GM18511 (cell line): Measurements from ENCODE around the gene TMEM184B.

Source experiments
- ATAC-seq: cut with Tn5 transposase; IDR thresholded peaks from one replicate; pipeline ENCODE4 v1.9.1; 2021; ENCODE audit warnings: mild to moderate bottlenecking, moderate library complexity; ENCODE audit not compliant: unreplicated experiment

The TMEM184B gene

GRCh38 chr22:38228326-38228872 is 44.4 kb downstream of the TMEM184B start:
- ATAC-seq, result no peak

DNA sequence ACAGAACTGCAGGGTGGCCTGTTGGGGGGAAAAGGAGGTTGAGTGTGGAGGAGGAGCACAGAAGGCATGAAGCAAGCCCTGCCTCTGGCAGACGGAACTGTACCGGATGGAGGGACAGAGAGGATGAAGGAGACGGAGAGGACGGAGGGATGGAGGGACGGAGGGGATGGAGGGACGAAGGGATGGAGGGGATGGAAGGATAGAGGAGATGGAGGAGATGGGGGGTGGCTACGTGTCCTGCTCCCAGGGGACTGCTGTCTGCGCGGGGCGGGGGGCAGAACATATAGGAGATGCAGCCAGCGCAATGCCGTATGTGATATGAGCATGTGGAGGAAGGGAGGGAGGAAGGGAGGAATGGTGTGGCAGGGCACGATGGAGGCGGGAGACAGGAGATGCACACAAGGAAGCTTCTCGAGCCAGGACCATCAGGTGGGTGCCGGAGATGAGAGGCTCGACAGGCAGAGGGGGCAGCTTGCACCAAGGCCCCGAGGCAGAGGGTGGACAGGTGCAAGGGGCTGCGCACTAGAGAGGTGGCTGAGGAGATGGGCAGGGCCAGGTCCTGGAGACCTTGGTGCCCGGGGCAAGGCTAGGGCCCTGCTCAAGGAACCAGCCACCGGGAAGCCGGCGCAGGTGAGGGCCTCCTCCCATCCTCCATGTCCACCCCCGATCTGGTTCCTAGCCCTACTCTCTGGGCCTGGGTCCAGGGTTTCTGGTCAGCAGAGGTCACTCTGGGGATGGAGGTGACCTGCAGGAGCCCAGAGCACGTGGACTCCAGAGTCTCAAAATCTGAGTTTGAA is 45.8 kb downstream of the TMEM184B start:
- no peak for ATAC-seq

DNA sequence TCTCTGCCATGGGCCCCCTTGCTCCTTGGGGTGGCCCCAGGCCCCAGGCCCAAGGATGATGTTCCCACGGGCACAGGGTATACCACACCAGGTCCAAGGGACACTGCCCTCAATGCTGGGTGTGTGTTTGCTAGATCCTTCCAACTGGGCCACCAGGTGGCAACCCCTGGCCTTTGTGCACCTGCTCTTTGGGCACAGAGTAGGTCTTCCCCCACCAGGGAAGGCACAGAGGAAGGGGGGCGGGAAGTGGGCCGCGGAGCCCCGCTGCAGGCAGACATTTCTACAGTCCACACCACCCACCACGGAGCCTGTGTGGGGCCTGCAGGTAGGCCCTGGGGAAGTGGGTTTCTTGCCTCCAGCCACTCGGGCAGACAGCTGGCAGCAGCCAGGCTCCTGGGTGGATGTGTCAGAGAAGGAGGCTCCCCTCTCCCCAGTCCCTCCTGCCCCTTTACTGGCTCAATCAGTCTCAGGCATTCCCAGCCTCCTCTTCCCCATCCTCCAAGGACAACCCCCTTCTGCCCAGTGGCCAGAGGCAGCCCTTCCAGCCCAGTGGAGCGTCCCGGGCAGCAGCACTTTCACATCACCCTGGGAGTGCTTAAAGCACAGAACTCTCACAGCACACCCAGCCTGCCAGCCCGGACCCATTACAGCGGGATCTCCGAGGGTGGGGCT is 49.4 kb downstream of the TMEM184B start:
- no peak for ATAC-seq

GRCh38 chr22:38222797-38223119 is 50.1 kb downstream of the TMEM184B start:
- no peak for ATAC-seq

- ATAC-seq, result no peak
These were observed 50.7 kb downstream of the TMEM184B start for GRCh38 chr22:38221908-38222796.

DNA sequence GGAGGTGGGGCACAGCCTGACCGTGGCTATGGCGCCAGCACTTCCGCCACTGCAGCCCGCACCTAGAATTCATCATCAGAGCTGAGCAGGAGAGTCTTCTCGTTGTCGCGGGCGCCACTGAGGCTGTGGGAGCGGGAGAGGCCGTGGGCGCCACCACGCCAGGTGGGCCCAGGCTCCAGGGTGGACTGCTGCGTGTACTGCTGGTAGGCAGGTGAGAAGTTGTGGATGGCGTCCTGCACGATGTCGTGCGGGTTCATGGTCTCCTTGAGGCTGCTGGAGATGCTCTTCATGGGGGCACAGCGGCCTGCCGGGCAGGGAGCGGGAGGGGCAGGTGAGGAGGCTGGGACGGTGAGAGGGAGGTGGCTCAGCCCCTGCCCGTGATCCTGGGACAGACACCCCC is 51.4 kb downstream of the TMEM184B start:
- no peak for ATAC-seq

- ATAC-seq, result no peak
These were observed 52.0 kb downstream of the TMEM184B start for GRCh38 chr22:38220653-38221386.

- ATAC-seq, result no peak
These were observed 52.6 kb downstream of the TMEM184B start for GRCh38 chr22:38220163-38220562.

GRCh38 chr22:38219632-38220031 is 53.2 kb downstream of the TMEM184B start:
- ATAC-seq, result no peak

DNA sequence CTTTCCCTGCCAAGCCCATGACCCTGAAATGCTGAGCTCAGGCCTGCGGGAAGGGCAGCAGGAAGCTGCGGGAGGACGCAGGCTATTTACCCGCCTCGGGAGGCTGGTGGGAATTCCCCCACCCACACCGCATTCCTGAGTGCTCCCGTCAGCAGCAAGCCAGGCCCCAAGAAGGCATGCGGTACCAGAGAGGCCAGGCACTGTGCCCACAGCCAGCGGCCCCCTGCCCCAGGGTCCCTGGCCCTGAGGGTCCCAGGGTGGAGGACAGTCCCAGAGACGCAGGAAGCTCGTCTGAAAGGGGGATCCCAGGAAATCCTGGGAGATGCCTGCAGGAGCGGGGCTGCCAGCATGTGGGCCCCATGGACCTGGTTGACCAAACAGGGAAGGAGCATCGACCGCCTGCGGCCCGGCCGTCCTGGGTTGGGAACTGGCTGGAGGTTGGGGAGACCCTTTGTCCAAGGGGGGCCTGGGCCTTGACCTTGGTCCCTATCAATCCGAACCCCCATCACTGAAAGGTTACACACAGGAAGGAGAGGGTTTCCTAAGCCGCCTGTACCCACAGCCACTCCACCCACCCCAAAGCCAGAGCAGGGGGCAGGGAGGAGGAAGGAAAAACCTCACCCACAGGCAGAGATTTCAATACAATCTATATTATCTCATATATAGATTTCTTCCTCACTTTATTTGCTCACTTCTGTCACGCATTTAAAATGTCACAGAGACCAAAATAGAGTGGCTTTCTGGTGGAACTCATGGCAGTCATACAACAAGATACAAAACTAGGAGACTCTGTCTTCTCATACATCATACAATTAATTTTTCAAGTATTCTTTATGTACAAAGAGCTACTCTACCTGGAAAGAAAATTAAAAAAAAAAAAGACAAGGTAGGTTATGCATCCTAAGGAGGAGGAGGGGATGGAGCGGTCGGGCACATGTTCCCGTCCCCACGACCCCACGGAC is 53.9 kb downstream of the TMEM184B start:
- no peak for ATAC-seq

GRCh38 chr22:38215156-38216038 is 57.4 kb downstream of the TMEM184B start:
- no peak for ATAC-seq

- ATAC-seq, result no peak
These were observed 58.3 kb downstream of the TMEM184B start for GRCh38 chr22:38214302-38215056.

GRCh38 chr22:38213990-38214301 is 58.9 kb downstream of the TMEM184B start:
- no peak for ATAC-seq

GRCh38 chr22:38213319-38213989 is 59.4 kb downstream of the TMEM184B start:
- no peak for ATAC-seq

DNA sequence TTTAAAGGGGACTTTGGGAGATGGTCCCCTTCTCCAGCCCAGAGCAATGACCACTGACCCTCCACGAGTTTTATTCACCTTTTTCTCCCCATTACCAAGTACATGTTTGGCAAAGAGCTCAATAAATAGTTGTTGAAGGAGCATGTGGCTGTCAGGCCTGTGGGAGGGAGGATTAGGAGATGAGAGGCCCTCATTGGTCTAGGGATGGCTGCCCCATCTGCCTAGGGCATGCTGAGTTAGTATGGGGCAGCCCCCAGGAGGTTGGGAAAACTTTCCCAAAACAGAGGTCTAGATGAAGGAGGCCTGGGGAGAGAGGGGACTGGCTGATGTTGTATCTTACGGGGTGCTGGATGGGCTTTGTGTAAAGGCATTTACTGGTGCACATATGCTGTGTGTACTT is 60.4 kb downstream of the TMEM184B start:
- no peak for ATAC-seq

DNA sequence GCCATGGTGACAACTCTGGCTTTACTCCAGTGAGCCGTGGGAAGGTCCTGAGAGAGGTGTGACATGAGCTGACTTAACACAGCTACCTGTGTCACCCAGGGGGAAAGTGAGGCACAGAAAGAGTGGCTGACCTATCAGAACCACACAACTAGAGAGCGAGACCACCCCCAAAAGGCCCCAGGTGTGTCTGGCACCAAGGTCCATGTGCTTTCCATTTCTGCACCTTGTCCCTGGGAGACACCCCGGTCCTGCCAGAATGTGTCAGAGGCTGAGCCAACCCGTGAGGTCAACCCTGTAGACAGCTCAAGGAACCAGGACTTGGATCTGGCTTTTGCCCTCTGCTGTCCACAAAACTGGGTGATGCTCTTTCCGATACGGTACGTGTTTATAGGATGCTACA is 61.3 kb downstream of the TMEM184B start:
- ATAC-seq, result no peak

- ATAC-seq, result no peak
These were observed 64.2 kb downstream of the TMEM184B start for GRCh38 chr22:38208551-38208968.
